Parathyroid adenoma (tissue), 2 donors: ENCODE data around the gene MARCKS.

Source experiments
- H2AFZ ChIP-seq: fragments of 300-600 bp; sonication (generic); one replicate; pipeline ENCODE4 v1.7.0; 2017; ENCODE audit warnings: antibody characterized with exemption, mild to moderate bottlenecking
- H3K27ac ChIP-seq: fragments of 300-600 bp; sonication (generic); one replicate; pipeline ENCODE4 v1.7.0; 2017
- H3K27me3 ChIP-seq: fragments of 300-600 bp; sonication (generic); one replicate; pipeline ENCODE4 v1.7.0; 2017; ENCODE audit warnings: low read length; ENCODE audit not compliant: control insufficient read depth, insufficient read depth
- H3K36me3 ChIP-seq: fragments of 300-600 bp; sonication (generic); one replicate; pipeline ENCODE4 v1.7.0; 2017; ENCODE audit warnings: low read length; ENCODE audit not compliant: control insufficient read depth, insufficient read depth
- H3K4me1 ChIP-seq: fragments of 300-600 bp; sonication (generic); one replicate; pipeline ENCODE4 v1.7.0; 2017; ENCODE audit warnings: control low read depth
- H3K4me2 ChIP-seq: fragments of 300-600 bp; sonication (generic); one replicate; pipeline ENCODE4 v1.7.0; 2017; ENCODE audit warnings: low read length
- H3K4me3 ChIP-seq: fragments of 300-600 bp; sonication (generic); one replicate; pipeline ENCODE4 v1.7.0; 2017; ENCODE audit warnings: low read depth, low read length
- H3K79me2 ChIP-seq: fragments of 300-600 bp; sonication (generic); one replicate; pipeline ENCODE4 v1.7.0; 2017; ENCODE audit warnings: control low read depth
- H3K9ac ChIP-seq: fragments of 300-600 bp; sonication (generic); one replicate; pipeline ENCODE4 v1.7.0; 2017; ENCODE audit warnings: mild to moderate bottlenecking
- H3K9me3 ChIP-seq: fragments of 300-600 bp; sonication (generic); one replicate; pipeline ENCODE4 v1.7.0; 2017; ENCODE audit warnings: low read length; ENCODE audit not compliant: control insufficient read depth
- CTCF ChIP-seq: fragments of 300-600 bp; sonication (generic); IDR thresholded peaks from one replicate; pipeline ENCODE4 v1.7.0; 2017; ENCODE audit warnings: antibody characterized with exemption, mild to moderate bottlenecking
- donor health status: primary hyperparathyroidism.

Gene MARCKS

DNA sequence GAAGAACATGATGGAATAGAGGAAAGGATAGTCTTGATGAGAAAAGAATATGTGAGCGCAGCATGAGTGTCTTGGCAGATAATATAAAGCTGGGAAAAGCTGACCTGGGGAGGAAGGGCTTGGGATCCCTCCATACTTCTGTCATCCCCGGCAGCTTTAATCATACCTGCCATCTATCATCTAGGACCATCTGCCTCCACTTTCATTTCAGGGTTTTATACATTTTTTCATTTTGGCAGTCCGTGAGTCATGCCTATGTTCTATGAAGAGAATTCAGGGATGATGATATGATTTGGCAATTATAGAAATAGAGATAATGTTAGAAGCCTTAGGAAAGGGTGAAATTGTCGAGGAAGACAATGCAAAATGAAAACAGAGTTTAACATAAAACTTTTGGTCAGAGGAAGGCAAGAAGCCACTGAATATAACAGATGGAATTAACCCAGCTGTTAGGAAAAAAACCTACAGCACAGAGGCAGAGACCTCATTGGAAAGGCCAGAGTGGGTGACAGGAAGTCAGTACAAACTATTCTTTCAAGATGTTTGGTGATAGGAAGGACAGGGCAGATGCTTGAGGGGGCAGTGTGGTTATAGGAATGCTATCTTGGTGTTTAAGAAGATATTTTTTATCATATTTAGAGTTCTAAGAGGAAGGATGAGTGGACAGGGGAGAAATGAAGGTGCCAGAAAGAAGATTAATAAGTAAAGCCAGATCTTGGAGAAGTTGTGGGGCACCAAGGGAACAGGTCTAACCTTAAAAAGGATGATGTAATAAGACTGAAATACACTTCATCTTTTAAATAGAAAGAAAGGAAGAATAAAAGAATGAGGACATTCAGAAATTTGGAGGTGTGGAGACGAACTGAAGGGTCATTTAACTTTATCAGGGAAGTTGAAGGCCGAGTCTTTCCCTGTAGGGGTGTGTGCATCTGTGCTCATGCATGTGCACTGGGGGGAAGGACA lies 37.8 kb downstream of the MARCKS start:
- no peaks in the 10 kb centered on the region for H3K36me3 ChIP-seq
- no peaks in the 10 kb centered on the region for H3K4me1 ChIP-seq
- TF ChIP-seq CTCF, result no peak
- no peak overlapping the region for H3K4me2 ChIP-seq
- no peaks in the 10 kb centered on the region for H3K9me3 ChIP-seq
- no peaks in the 10 kb centered on the region for H3K79me2 ChIP-seq
- H3K27me3 ChIP-seq, result no peaks in the 10 kb centered on the region
- no peak overlapping the region for H3K27ac ChIP-seq
- no peak overlapping the region for H2AFZ ChIP-seq
- H3K4me3 ChIP-seq, result no peak overlapping the region
- H3K9ac ChIP-seq, result no peak overlapping the region

- no peak overlapping the region for H3K27ac ChIP-seq
- TF ChIP-seq CTCF, result no peak
These were observed 44.3 kb downstream of the MARCKS start for GRCh38 chr6:113901482-113901881.

DNA sequence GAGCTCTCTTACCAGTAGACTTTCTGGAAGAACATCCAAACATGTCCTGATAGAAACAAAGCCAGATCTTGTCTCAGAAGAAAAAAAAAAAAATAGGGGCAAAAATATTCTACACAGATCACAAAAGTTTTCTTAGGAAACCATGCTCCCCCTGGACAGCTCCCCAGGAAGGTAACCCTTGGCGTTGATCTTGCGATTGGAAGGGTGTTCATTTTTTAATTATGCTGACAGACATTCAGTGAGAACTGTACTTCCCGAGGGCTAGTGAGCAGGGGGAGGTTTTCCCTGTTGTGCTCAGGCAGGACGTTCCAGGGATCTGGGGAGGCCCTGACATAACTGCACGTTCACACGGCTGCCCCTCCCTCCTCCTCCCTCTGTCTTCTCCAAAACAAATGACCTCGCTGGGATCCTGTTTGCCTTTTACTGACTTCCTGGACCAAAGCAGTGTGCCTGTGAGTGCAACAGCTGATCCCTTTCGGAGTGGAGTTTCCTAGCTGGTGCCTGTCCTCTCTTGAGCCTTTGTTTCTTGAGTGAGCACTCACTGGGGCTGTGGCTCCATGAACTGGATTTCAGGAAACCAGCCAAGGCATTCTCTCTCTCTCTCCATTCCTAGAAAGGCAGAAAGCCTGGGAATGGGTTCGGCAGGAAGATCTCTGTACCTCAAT lies 46.7 kb downstream of the MARCKS start:
- H3K27ac ChIP-seq, result peak overlapping the region; percentile 33
- TF ChIP-seq CTCF, result no peak
- no peaks in the 10 kb centered on the region for H3K79me2 ChIP-seq

More at GRCh38 chr6:113901482-113901881, 44.3 kb downstream of the MARCKS start:
- no peaks in the 10 kb centered on the region for H3K79me2 ChIP-seq
- no peak overlapping the region for H2AFZ ChIP-seq
- H3K4me3 ChIP-seq, result no peak overlapping the region
- no peaks in the 10 kb centered on the region for H3K27me3 ChIP-seq
- no peak overlapping the region for H3K4me2 ChIP-seq
- H3K4me1 ChIP-seq, result no peaks in the 10 kb centered on the region
- H3K36me3 ChIP-seq, result no peaks in the 10 kb centered on the region
- no peak overlapping the region for H3K9ac ChIP-seq
- H3K9me3 ChIP-seq, result no peaks in the 10 kb centered on the region

GRCh38 chr6:113907102-113907815 lies 50.1 kb downstream of the MARCKS start:
- H3K4me2 ChIP-seq, result no peak overlapping the region
- H3K79me2 ChIP-seq, result no peaks in the 10 kb centered on the region
- no peak for TF ChIP-seq CTCF
- H3K4me1 ChIP-seq, result no peaks in the 10 kb centered on the region
- H3K36me3 ChIP-seq, result no peaks in the 10 kb centered on the region
- no peaks in the 10 kb centered on the region for H3K9me3 ChIP-seq
- H3K4me3 ChIP-seq, result no peak overlapping the region
- no peaks in the 10 kb centered on the region for H3K27me3 ChIP-seq
- no peak overlapping the region for H3K27ac ChIP-seq
- H3K9ac ChIP-seq, result no peak overlapping the region
- H2AFZ ChIP-seq, result no peak overlapping the region

More for the DNA sequence above, 46.7 kb downstream of the MARCKS start:
- Histone ChIP-seq H2AFZ (peak overlapping the region; percentile 56), H3K27me3 (no peaks in the 10 kb centered on the region), H3K36me3 (no peaks in the 10 kb centered on the region), H3K9ac (no peak overlapping the region), H3K9me3 (no peaks in the 10 kb centered on the region), H3K4me1 (no peaks in the 10 kb centered on the region), H3K4me3 (no peak overlapping the region), H3K4me2 (no peak overlapping the region)
